ENCODE measurements around the gene AMH. TPM values are rescaled to one million over a fixed set of nuclear protein-coding genes. Genes with fewer than 3 reads are reported as not detected.
"Not testable (repeated sequence)": the region's sequence is repeated elsewhere in the genome, so short reads cannot be mapped to it uniquely, and the experiment has no call there.

AMH gene
- total and polyA plus RNA-seq, 3 donors from 2014 or later, result 50.8 to 268 (median 180) TPM

DNA sequence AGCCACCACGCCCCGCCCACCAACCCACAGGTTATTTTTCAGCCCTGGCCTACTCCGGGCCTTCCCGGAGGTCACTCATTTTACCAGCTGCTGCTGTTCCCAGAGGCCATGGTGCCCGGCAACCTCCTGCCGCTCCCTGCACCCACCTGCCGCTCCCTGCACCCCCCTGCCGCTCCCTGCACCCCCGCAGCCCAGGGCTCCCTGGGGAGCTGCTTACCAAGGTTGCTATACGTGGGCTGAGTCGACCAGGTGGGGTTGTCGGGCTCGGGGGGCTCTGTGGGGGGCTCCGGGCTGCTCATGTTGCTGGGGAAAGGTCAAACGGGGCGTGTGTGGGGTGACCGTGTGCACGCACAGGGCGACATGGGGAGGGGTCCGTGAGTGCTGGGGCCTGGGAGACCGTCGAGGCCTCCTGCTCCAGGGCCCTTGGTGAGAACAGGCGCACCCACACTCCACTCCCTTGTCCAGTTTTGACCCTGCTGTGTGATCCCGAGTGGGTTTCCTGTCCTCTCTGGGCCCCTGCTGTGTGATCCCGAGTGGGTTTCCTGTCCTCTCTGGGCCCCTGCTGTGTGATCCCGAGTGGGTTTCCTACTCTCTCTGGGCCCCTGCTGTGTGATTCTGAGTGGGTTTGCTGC, 31.6 kb downstream of the AMH start:
- Histone ChIP-seq H3K9me3 (no peaks in the 10 kb centered on the region), H3K4me3 (no peak overlapping the region), H3K27me3 (no peaks in the 10 kb centered on the region), H3K36me3 (ENCODE audit: low read depth, missing control alignments) (no peaks in the 10 kb centered on the region), H3K27ac (no peak overlapping the region), H3K4me1 (peaks cover 29% of the 10 kb centered on the region)
- TF ChIP-seq, protein P1, sequence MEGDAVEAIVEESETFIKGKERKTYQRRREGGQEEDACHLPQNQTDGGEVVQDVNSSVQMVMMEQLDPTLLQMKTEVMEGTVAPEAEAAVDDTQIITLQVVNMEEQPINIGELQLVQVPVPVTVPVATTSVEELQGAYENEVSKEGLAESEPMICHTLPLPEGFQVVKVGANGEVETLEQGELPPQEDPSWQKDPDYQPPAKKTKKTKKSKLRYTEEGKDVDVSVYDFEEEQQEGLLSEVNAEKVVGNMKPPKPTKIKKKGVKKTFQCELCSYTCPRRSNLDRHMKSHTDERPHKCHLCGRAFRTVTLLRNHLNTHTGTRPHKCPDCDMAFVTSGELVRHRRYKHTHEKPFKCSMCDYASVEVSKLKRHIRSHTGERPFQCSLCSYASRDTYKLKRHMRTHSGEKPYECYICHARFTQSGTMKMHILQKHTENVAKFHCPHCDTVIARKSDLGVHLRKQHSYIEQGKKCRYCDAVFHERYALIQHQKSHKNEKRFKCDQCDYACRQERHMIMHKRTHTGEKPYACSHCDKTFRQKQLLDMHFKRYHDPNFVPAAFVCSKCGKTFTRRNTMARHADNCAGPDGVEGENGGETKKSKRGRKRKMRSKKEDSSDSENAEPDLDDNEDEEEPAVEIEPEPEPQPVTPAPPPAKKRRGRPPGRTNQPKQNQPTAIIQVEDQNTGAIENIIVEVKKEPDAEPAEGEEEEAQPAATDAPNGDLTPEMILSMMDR (IDR thresholded peaks at IDR 0.05), result no peak
- TF ChIP-seq POLR2A (IDR thresholded peaks at IDR 0.05), result no peak
- WGBS, 2 donors, result 78 to 79% methylated on average over 11 to 26 of the region's 26 CpGs
- intact Hi-C loops (cut with DNase I; ENCODE audit: low total_unique reads), result no loop called here
- no peak for DNase-seq

DNA sequence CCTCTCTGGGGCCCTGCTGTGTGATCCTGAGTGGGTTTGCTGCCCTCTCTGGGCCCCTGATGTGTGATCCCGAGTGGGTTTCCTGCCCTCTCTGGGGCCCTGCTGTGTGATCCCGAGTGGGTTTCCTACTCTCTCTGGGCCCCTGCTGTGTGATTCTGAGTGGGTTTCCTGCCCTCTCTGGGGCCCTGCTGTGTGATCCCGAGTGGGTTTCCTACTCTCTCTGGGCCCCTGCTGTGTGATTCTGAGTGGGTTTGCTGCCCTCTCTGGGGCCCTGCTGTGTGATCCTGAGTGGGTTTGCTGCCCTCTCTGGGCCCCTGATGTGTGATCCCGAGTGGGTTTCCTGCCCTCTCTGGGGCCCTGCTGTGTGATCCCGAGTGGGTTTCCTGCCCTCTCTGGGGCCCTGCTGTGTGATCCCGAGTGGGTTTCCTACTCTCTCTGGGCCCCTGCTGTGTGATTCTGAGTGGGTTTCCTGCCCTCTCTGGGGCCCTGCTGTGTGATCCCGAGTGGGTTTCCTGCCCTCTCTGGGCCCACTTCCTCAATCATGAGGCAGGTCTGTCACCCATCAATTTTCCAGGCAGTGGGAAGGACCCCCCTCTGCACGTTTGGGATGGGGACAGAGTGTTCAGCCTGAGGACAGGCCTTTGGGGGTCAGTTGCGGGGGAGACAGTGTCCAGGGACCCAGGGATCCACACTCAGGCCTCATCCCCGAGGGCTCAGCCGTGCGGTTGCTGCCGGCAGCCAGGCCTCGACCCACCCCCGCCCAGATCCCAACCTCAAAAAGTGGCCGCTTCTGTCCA, 32.3 kb downstream of the AMH start:
- H3K9me3 ChIP-seq; DNase-seq; intact Hi-C loops (cut with DNase I; ENCODE audit: low total_unique reads); H3K27me3 ChIP-seq; H3K36me3 ChIP-seq (ENCODE audit: low read depth, missing control alignments): not testable (repeated sequence)
- peak overlapping the region in 1 of 2 donors; percentile 15 for H3K4me3 ChIP-seq
- 39 to 42% methylated on average over 10 to 12 of the region's 16 CpGs for WGBS, 2 donors
- H3K4me1 ChIP-seq, result peaks cover 22% of the 10 kb centered on the region
- peak overlapping the region; percentile 9 to 45 for H3K27ac ChIP-seq

DNA sequence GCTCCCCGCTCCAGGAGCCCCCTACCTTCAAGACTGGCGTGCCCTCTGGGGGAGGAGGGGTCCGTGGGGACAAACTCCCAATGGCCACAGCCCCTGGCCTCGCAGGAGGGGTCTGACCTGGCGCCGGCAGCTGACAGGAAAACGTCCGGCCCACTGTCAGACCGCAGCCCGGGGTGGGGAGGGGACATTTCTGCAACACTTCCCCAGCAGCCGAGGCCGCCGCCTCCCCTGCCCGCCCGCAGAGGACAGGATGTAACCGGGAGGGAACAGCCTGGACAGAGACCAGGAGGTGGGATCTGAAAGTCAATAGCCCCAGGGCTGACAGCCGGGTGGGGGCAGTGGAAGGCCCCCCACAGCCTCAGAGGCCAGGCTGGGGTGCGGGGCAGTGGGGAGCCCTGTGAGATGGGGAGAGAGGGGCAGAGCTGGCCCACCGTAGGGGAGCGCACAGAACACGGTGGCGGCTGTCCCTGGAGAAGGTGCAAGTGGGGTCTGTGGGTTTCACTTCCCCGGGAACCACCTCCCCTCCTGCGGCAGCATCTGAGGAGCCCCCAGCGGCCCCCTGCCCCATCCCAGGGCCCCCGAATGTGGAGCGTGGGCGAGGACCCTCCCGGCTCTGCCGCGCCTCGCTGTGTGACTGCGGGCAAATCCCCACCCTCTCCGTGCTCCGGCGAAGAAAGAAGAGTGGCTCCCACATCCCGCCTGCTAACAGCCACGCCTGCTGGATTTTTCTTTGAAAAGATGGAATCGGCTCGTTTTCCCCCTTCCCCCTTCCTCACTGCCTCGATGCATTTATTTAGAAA, 33.1 kb downstream of the AMH start, which contains the start of gene PEAK3:
TSS of gene PEAK3 (minus strand) at position 114 of the 800 bp plus-strand sequence. CDS start 1,244 bp downstream, outside the sequence.
- Histone ChIP-seq H3K27me3 (no peaks in the 10 kb centered on the region), H3K4me3 (peak within 1 kb of the TSS in 1 of 2 donors; percentile 15), H3K27ac (peak within 1 kb of the TSS; percentile 45 to 50), H3K9me3 (no peaks in the 10 kb centered on the region), H3K36me3 (ENCODE audit: low read depth, missing control alignments) (no peaks in the 10 kb centered on the region), H3K4me1 (peaks cover 14% of the 10 kb centered on the region)
- intact Hi-C loops (cut with DNase I; ENCODE audit: low total_unique reads), result no loop called here
- 32 to 42% methylated on average over 34 to 40 of the region's 41 CpGs for WGBS, 2 donors
- peak; percentile 78 for DNase-seq
- TF ChIP-seq, protein P1 (IDR thresholded peaks at IDR 0.05), result no peak
- TF ChIP-seq POLR2A (IDR thresholded peaks at IDR 0.05), result no peak

DNA sequence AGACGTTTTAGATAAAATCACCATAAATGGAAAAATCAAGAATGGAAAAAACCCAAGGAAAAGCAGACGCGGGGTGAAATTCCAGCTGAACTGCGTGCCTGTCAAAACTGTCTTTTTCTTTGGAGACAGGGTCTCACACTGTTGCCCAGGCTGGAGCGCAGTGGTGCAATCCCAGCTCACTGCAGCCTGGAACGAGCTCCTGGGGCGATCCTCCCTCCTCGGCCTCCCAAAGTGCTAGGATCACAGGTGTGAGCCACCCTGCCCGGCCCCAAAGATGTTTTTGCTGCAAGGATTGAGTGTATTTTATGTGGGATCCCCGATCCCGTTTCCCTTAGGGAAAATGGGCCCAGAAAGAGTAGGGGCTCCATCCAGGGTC, 33.7 kb downstream of the AMH start:
- Histone ChIP-seq H3K4me3 (no peak overlapping the region), H3K4me1 (peaks cover 13% of the 10 kb centered on the region), H3K36me3 (ENCODE audit: low read depth, missing control alignments) (no peaks in the 10 kb centered on the region), H3K27me3 (no peaks in the 10 kb centered on the region), H3K27ac (no peak overlapping the region), H3K9me3 (no peaks in the 10 kb centered on the region)
- 76 to 85% methylated on average over 7 to 11 of the region's 11 CpGs for WGBS, 2 donors
- intact Hi-C loops (cut with DNase I; ENCODE audit: low total_unique reads), result no loop called here
- TF ChIP-seq, protein P1 (IDR thresholded peaks at IDR 0.05), result no peak
- TF ChIP-seq POLR2A (IDR thresholded peaks at IDR 0.05), result no peak
- no peak for DNase-seq
